SU-DHL-6 (cell line): Measurements from ENCODE around the gene CDIP1.

Source experiments
- EZH2phosphoT487 ChIP-seq: fragments of 200-600 bp; sonication (generic), shearing (Covaris generic); conservative IDR thresholded peaks from 2 replicates; pipeline ENCODE4 v1.6.1; 2018; ENCODE audit warnings: mild to moderate bottlenecking, antibody characterized with exemption, low read length, moderate library complexity, mixed read lengths
- TF ChIP-seq, protein P1 (sequence below): fragments of 200-600 bp; sonication (generic); IDR thresholded peaks from one replicate; pipeline ENCODE4 v1.5.1; 2017; ENCODE audit warnings: antibody characterized with exemption, mild to moderate bottlenecking, low read length, moderate library complexity; ENCODE audit not compliant: insufficient read depth, poor library complexity, severe bottlenecking

DNA sequence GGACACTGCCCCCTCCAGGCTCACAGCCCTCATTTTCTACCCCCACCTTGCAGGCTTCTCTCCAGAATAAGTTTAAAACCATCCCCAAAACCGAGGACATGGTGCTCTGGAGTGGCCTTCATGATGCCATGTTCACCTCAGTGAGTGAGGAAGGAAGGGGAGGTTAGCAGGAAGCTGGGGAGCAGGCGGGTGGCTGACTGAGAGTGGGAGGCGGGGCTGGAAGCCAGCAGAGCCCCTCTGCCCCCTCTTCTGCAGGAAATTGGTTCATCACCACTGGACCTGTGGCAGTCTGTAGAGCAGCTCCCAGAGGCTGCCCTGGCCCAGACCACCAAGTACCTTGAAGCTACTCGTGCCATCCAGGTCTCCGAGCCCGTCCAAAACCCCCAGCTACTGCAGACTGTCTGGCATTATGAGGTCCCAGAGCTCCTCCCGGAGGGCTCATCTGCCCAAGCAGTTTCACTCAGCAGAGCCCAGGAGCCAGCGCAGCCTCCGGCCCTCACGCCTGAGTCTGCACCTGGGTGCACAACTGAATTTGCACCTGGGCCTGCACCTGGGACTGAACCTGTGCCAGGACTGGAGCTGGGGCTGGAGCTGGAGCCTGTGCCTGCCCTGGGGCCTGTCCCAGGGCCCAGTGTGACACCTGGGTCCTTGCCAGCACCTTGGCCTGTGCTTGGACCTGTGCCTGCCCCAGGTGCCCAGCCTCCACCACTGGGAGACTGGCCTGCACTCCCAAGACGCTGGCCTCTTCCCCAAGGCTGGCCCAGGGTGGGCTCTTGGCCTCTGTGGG, 36.5 kb upstream of the CDIP1 start:
- TF ChIP-seq, protein P1, sequence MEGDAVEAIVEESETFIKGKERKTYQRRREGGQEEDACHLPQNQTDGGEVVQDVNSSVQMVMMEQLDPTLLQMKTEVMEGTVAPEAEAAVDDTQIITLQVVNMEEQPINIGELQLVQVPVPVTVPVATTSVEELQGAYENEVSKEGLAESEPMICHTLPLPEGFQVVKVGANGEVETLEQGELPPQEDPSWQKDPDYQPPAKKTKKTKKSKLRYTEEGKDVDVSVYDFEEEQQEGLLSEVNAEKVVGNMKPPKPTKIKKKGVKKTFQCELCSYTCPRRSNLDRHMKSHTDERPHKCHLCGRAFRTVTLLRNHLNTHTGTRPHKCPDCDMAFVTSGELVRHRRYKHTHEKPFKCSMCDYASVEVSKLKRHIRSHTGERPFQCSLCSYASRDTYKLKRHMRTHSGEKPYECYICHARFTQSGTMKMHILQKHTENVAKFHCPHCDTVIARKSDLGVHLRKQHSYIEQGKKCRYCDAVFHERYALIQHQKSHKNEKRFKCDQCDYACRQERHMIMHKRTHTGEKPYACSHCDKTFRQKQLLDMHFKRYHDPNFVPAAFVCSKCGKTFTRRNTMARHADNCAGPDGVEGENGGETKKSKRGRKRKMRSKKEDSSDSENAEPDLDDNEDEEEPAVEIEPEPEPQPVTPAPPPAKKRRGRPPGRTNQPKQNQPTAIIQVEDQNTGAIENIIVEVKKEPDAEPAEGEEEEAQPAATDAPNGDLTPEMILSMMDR, result no peak
- no peak for TF ChIP-seq EZH2phosphoT487
